Activated B cell treated with CpG ODN at 0.5 μM for 24 hours (primary cell): Measurements from ENCODE around the gene CHKA. TPM values are rescaled to one million over a fixed set of nuclear protein-coding genes. Genes with fewer than 3 reads are reported as not detected.

Source experiments
- ATAC-seq: fragments of 200-7000 bp; cut with Tn5 transposase; one replicate; pipeline ENCODE4 v1.10.0; 2021; ENCODE audit warnings: low read depth, mild to moderate bottlenecking, moderate library complexity
- CTCF ChIA-PET: fragments of 350-600 bp; sonication (Branson Sonifier 250); formaldehyde crosslinking; loops from one replicate; lab custom pipeline; 2021; ENCODE audit warnings: antibody characterized with exemption; lab: Charles Lee
- POLR2A ChIA-PET: fragments of 350-600 bp; sonication (Branson Sonifier 250); formaldehyde crosslinking; loops from one replicate; lab custom pipeline; 2021; ENCODE audit warnings: antibody characterized with exemption; lab: Charles Lee
- DNase-seq: peaks from one replicate; pipeline ENCODE4 v3.0.0; 2022
- H3K27ac Mint-ChIP-seq: one replicate; pipeline ENCODE4 v1.8.0; 2020; ENCODE audit warnings: mixed read lengths
- H3K27me3 Mint-ChIP-seq: one replicate; pipeline ENCODE4 v1.8.0; 2021; ENCODE audit warnings: mixed read lengths
- H3K36me3 Mint-ChIP-seq: one replicate; pipeline ENCODE4 v1.8.0; 2021; ENCODE audit warnings: low read depth, mixed read lengths
- H3K4me1 Mint-ChIP-seq: one replicate; pipeline ENCODE4 v1.8.0; 2021; ENCODE audit warnings: mixed read lengths
- H3K4me3 Mint-ChIP-seq: one replicate; pipeline ENCODE4 v1.8.0; 2020; ENCODE audit warnings: mild to moderate bottlenecking, mixed read lengths
- H3K9me3 Mint-ChIP-seq: one replicate; pipeline ENCODE4 v1.8.0; 2020; ENCODE audit warnings: mixed read lengths
- CTCF ChIP-seq: fragments of 200-600 bp; IDR thresholded peaks from one replicate; pipeline ENCODE4 v1.8.0; 2022; ENCODE audit warnings: antibody characterized with exemption, mild to moderate bottlenecking
- intact Hi-C: fragments of 100-400 bp; cut with micrococcal nuclease; formaldehyde crosslinking; loops from one replicate; pipeline ENCODE4 v1.15.1; 2024
- total RNA-seq: library from RNA; stranded (reverse); gene quantifications from 2 replicates; pipeline ENCODE4 v1.2.3, GENCODE V29; 2022

CHKA gene
- total RNA-seq, 1 donor from 2014 or later: 16.1 TPM

GRCh38 chr11:68012044-68012842, 108.9 kb downstream of the CHKA start:
- Mint-ChIP-seq H3K9me3 (no peaks in the 10 kb centered on the region), H3K27ac (no peak overlapping the region), H3K4me1 (peaks cover 38% of the 10 kb centered on the region), H3K36me3 (no peaks in the 10 kb centered on the region), H3K27me3 (no peaks in the 10 kb centered on the region), H3K4me3 (no peak overlapping the region)
- ChIA-PET POLR2A (interaction anchor here (1.1 kb wide), 1 partner anchor 25 kb away, joined by 3 read pairs; no protein-coding TSS in a partner anchor), CTCF (interaction anchor here (4.2 kb wide), 1 partner anchor 197 kb away, joined by 23 read pairs; no protein-coding TSS in a partner anchor)
- TF ChIP-seq CTCF: no peak
- ATAC-seq (no peak), DNase-seq (no peak)
- intact Hi-C loops: no loop called here

- DNase-seq (no peak), ATAC-seq (no peak)
- no peaks in the 10 kb centered on the region for H3K9me3 Mint-ChIP-seq
- intact Hi-C loops: no loop called here
- no peaks in the 10 kb centered on the region for H3K36me3 Mint-ChIP-seq
- no peak overlapping the region for H3K27ac Mint-ChIP-seq
- no peaks in the 10 kb centered on the region for H3K27me3 Mint-ChIP-seq
- TF ChIP-seq CTCF: no peak
- H3K4me1 Mint-ChIP-seq: peaks cover 45% of the 10 kb centered on the region
- ChIA-PET CTCF (interaction anchor here (1.6 to 4.2 kb wide), 5 partner anchors 9 to 201 kb away, joined by 4 to 23 read pairs (median 6); no protein-coding TSS in a partner anchor), POLR2A (interaction anchor here (1.8 kb wide), 1 partner anchor 9 kb away, joined by 4 read pairs; no protein-coding TSS in a partner anchor)
- no peak overlapping the region for H3K4me3 Mint-ChIP-seq
Measured at GRCh38 chr11:68011051-68011943, 109.9 kb downstream of the CHKA start.

GRCh38 chr11:68010090-68011041, 110.8 kb downstream of the CHKA start, which contains the start of gene ALDH3B1:
Gene ALDH3B1, plus strand, starts transcription at chr11:68010327. Its CDS starts 4,971 bp downstream, at chr11:68015298.
- ChIA-PET POLR2A (interaction anchor here (1.0 to 2.3 kb wide), 7 partner anchors 8 to 262 kb away, joined by 3 to 9 read pairs (median 4); partner anchors contain the start of gene C11orf24), CTCF (interaction anchor here (1.6 to 4.2 kb wide), 6 partner anchors 10 to 202 kb away, joined by 4 to 23 read pairs (median 6); partner anchors contain the start of gene TCIRG1)
- intact Hi-C loops: no loop called here
- no peak for TF ChIP-seq CTCF
- Mint-ChIP-seq H3K4me3 (peak within 1 kb of the TSS; percentile 78), H3K4me1 (peaks cover 51% of the 10 kb centered on the region), H3K27me3 (no peaks in the 10 kb centered on the region), H3K36me3 (no peaks in the 10 kb centered on the region), H3K27ac (peak within 1 kb of the TSS; percentile 79), H3K9me3 (no peaks in the 10 kb centered on the region)
- ATAC-seq: peak; percentile 83
- peak; percentile 54 for DNase-seq

GRCh38 chr11:68009391-68010089, 111.6 kb downstream of the CHKA start:
- Mint-ChIP-seq H3K27me3 (no peaks in the 10 kb centered on the region), H3K36me3 (no peaks in the 10 kb centered on the region), H3K4me3 (peak overlapping the region; percentile 78), H3K9me3 (no peaks in the 10 kb centered on the region), H3K4me1 (peaks cover 58% of the 10 kb centered on the region), H3K27ac (peak overlapping the region; percentile 79)
- ATAC-seq (peak; percentile 38), DNase-seq (no peak)
- TF ChIP-seq CTCF: no peak
- intact Hi-C loops: loop anchor here (1.0 to 10.0 kb wide), 5 partner anchors 15 to 1285 kb away; partner anchors contain the start of gene MYEOV
- ChIA-PET POLR2A (interaction anchor here (0.7 to 2.3 kb wide), 9 partner anchors 7 to 264 kb away, joined by 3 to 9 read pairs (median 3); partner anchors contain the start of gene C11orf24), CTCF (interaction anchor here (0.9 to 4.2 kb wide), 9 partner anchors 11 to 248 kb away, joined by 3 to 23 read pairs (median 5); partner anchors contain the start of gene TCIRG1)
